IPS DF 19.7 (cell line): ENCODE results near the gene AEBP2.
A peak's percentile ranks its signal among the peaks of the same experiment; 100 is the strongest.
"Not testable (repeated sequence)": the region's sequence is repeated elsewhere in the genome, so short reads cannot be mapped to it uniquely, and the experiment has no call there.

Experiments used
- DNase-seq: peaks from one replicate; pipeline ENCODE4 v3.0.0-alpha.2; 2013; ENCODE audit warnings: low read depth, low spot score

Gene AEBP2

GRCh38 chr12:19421503-19422282, 17.6 kb upstream of the AEBP2 start:
- DNase-seq = no peak

GRCh38 chr12:19423166-19423930, 15.9 kb upstream of the AEBP2 start:
- DNase-seq = no peak

GRCh38 chr12:19428246-19428645, 11.0 kb upstream of the AEBP2 start:
- DNase-seq = no peak

- not testable (repeated sequence) for DNase-seq
Observed at GRCh38 chr12:19429491-19429890, 9.8 kb upstream of the AEBP2 start.

- DNase-seq = no peak
Observed at GRCh38 chr12:19430988-19431387, 8.3 kb upstream of the AEBP2 start.

GRCh38 chr12:19431407-19432308, 7.6 kb upstream of the AEBP2 start:
- DNase-seq = no peak

GRCh38 chr12:19432309-19433170, 6.8 kb upstream of the AEBP2 start:
- DNase-seq = no peak

GRCh38 chr12:19434538-19434937, 4.8 kb upstream of the AEBP2 start:
- DNase-seq = no peak

GRCh38 chr12:19435831-19436497, 3.3 kb upstream of the AEBP2 start:
- no peak for DNase-seq

GRCh38 chr12:19436931-19437330, 2.4 kb upstream of the AEBP2 start:
- no peak for DNase-seq

GRCh38 chr12:19437996-19438395, 1.3 kb upstream of the AEBP2 start:
- DNase-seq = peak; percentile 74

- no peak for DNase-seq
Observed at GRCh38 chr12:19440019-19440858, 947 bp downstream of the AEBP2 start.

- no peak for DNase-seq
Observed at GRCh38 chr12:19440916-19441315, 1.6 kb downstream of the AEBP2 start.

GRCh38 chr12:19443585-19443984, 4.3 kb downstream of the AEBP2 start:
- no peak for DNase-seq

- no peak for DNase-seq
Observed at GRCh38 chr12:19444097-19444496, 4.8 kb downstream of the AEBP2 start.

GRCh38 chr12:19447386-19447785, 8.1 kb downstream of the AEBP2 start:
- DNase-seq = no peak

- no peak for DNase-seq
Observed at GRCh38 chr12:19449814-19450213, 10.5 kb downstream of the AEBP2 start.

GRCh38 chr12:19450362-19450761, 11.1 kb downstream of the AEBP2 start:
- no peak for DNase-seq

GRCh38 chr12:19451196-19451595, 11.9 kb downstream of the AEBP2 start:
- DNase-seq = no peak

- DNase-seq = no peak
Observed at GRCh38 chr12:19453961-19454360, 14.7 kb downstream of the AEBP2 start.
